ENCODE results near the gene HEY2.
"Not testable (repeated sequence)": the region's sequence is repeated elsewhere in the genome, so short reads cannot be mapped to it uniquely, and the experiment has no call there.

Gene HEY2

GRCh38 chr6:125797120-125797885 is 47.9 kb downstream of the HEY2 start:
- DNase-seq: no peak

- DNase-seq: no peak
These were observed 48.5 kb downstream of the HEY2 start for GRCh38 chr6:125797886-125798444.

- DNase-seq: no peak
These were observed 49.5 kb downstream of the HEY2 start for GRCh38 chr6:125798734-125799508.

- DNase-seq: no peak
These were observed 53.0 kb downstream of the HEY2 start for GRCh38 chr6:125802383-125802782.

- DNase-seq: no peak
These were observed 53.5 kb downstream of the HEY2 start for GRCh38 chr6:125802943-125803377.

- no peak for DNase-seq
These were observed 54.8 kb downstream of the HEY2 start for GRCh38 chr6:125804264-125804663.

GRCh38 chr6:125804866-125805425 is 55.5 kb downstream of the HEY2 start:
- DNase-seq: not testable (repeated sequence)

- no peak for DNase-seq
These were observed 57.4 kb downstream of the HEY2 start for GRCh38 chr6:125806813-125807212.

- DNase-seq: no peak
These were observed 57.9 kb downstream of the HEY2 start for GRCh38 chr6:125807293-125807692.

- DNase-seq: no peak
These were observed 58.6 kb downstream of the HEY2 start for GRCh38 chr6:125808060-125808459.

GRCh38 chr6:125808591-125808990 is 59.2 kb downstream of the HEY2 start:
- no peak for DNase-seq

- DNase-seq: no peak
These were observed 60.2 kb downstream of the HEY2 start for GRCh38 chr6:125809570-125810170.

- DNase-seq: no peak
These were observed 61.0 kb downstream of the HEY2 start for GRCh38 chr6:125810445-125810844.

Data from NCI-H1694 treated with DMSO at 0.1 percent for 48 hours (cell line).